Mucosa of descending colon (tissue), 3 donors: ENCODE measurements around the gene SKA1. TPM values are rescaled to one million over a fixed set of nuclear protein-coding genes. Genes with fewer than 3 reads are reported as not detected.
"Not testable (repeated sequence)": the region's sequence is repeated elsewhere in the genome, so short reads cannot be mapped to it uniquely, and the experiment has no call there.

Experiments used
- ATAC-seq: fragments of 200-7000 bp; cut with Tn5 transposase; one replicate; pipeline ENCODE4 v1.9.1; 2020; ENCODE audit warnings: mild to moderate bottlenecking, moderate library complexity
- DNase-seq, 3 donors: peaks; one replicate each; pipeline ENCODE4 v3.0.0-alpha.2; 2020
- H3K36me3 ChIP-seq: fragments of 200-600 bp; one replicate; pipeline ENCODE4 v1.8.0; 2021; ENCODE audit warnings: low read depth, mild to moderate bottlenecking
- H3K4me1 ChIP-seq: fragments of 200-600 bp; one replicate; pipeline ENCODE4 v1.8.0; 2021; ENCODE audit warnings: low read depth, mild to moderate bottlenecking
- H3K4me3 ChIP-seq: fragments of 200-600 bp; one replicate; pipeline ENCODE4 v1.8.0; 2021; ENCODE audit warnings: mild to moderate bottlenecking
- H3K9me3 ChIP-seq: fragments of 200-600 bp; one replicate; pipeline ENCODE4 v1.8.0; 2021; ENCODE audit warnings: mild to moderate bottlenecking
- intact Hi-C, 2 donors: fragments of 100-400 bp; cut with DNase I in 1 of 2; cut with micrococcal nuclease in 1 of 2; formaldehyde crosslinking; loops; one replicate each; pipeline versions ENCODE4 v1.11.0 to v1.11.1; 2022; cut with DNase I, micrococcal nuclease
- total RNA-seq, 3 donors: library from RNA; stranded (reverse); fragmentation: NEBNext Ultra II Directional in 2 of 3; extraction: Animal tissue kit (Norgen Biotek cat#: 25700) in 2 of 3; gene quantifications; one replicate each; pipeline versions ENCODE4 v1.2.1 to v1.2.4, GENCODE V29; 2021 to 2023
- TF ChIP-seq, protein P1 (sequence below): fragments of 200-600 bp; IDR thresholded peaks from one replicate; pipeline ENCODE4 v1.8.0; 2022; ENCODE audit warnings: antibody characterized with exemption, mild to moderate bottlenecking
- donor health status: DM: no; HTN: no; CAD: no; lungs with moderate emphysema.
- donor health status: DM: no; HTN: no; CAD: no.
- donor health status: DM: no; HTN: yes; CAD: no.

SKA1 gene
- total RNA-seq, 3 donors from 2014 or later = 1.0 to 7.2 (median 1.0) TPM

DNA sequence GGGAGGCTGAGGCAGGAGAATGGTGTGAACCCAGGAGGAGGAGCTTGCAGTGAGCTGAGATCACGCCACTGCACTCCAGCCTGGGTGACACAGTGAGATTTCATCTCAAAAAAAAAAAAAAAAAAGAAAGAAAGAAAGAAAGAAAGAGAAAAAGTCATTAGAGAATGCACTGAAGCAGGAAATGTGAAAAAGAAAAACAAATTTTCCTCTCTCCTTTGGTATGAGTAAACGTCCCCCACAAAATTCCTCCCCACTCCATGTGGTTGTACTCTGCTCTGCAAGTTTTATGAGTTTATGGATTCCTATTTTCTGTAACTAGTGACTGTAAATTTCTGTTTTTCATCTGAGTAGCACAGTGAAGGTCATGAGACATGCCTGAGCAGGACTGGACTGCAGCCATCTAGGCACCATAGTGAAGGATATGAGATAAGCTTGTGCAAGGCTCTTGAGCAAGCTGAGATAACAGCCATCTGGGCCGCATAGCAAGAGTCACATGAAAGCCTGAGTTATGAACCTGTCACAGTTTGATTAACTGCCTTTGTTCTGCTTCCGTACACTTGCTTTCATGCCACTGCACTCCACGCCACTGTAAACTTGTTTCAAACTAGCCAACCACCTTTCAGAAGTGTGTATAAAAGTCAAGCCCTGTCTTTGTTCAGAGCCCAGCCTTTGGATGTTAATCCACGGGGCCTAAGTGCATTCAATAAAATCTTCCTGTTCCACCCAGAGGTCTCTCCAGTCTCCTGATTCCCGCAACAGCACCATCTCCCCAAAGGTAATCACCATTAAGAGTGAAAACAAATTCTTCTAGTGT lies 50.2 kb downstream of the SKA1 start:
- DNase-seq (no peak), ATAC-seq (peak; percentile 83)
- Histone ChIP-seq H3K4me3 (no peak overlapping the region), H3K9me3 (peaks cover 8% of the 10 kb centered on the region), H3K36me3 (no peaks in the 10 kb centered on the region), H3K4me1 (no peaks in the 10 kb centered on the region)
- TF ChIP-seq, protein P1, sequence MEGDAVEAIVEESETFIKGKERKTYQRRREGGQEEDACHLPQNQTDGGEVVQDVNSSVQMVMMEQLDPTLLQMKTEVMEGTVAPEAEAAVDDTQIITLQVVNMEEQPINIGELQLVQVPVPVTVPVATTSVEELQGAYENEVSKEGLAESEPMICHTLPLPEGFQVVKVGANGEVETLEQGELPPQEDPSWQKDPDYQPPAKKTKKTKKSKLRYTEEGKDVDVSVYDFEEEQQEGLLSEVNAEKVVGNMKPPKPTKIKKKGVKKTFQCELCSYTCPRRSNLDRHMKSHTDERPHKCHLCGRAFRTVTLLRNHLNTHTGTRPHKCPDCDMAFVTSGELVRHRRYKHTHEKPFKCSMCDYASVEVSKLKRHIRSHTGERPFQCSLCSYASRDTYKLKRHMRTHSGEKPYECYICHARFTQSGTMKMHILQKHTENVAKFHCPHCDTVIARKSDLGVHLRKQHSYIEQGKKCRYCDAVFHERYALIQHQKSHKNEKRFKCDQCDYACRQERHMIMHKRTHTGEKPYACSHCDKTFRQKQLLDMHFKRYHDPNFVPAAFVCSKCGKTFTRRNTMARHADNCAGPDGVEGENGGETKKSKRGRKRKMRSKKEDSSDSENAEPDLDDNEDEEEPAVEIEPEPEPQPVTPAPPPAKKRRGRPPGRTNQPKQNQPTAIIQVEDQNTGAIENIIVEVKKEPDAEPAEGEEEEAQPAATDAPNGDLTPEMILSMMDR = no peak
- intact Hi-C loops = no loop called here

GRCh38 chr18:50427896-50428295 lies 53.0 kb downstream of the SKA1 start:
- TF ChIP-seq, protein P1 = no peak
- intact Hi-C loops = no loop called here
- DNase-seq = no peak
- ATAC-seq = no peak
- H3K4me3 ChIP-seq = no peak overlapping the region
- H3K4me1 ChIP-seq = no peaks in the 10 kb centered on the region
- peaks cover 8% of the 10 kb centered on the region for H3K9me3 ChIP-seq
- H3K36me3 ChIP-seq = no peaks in the 10 kb centered on the region

DNA sequence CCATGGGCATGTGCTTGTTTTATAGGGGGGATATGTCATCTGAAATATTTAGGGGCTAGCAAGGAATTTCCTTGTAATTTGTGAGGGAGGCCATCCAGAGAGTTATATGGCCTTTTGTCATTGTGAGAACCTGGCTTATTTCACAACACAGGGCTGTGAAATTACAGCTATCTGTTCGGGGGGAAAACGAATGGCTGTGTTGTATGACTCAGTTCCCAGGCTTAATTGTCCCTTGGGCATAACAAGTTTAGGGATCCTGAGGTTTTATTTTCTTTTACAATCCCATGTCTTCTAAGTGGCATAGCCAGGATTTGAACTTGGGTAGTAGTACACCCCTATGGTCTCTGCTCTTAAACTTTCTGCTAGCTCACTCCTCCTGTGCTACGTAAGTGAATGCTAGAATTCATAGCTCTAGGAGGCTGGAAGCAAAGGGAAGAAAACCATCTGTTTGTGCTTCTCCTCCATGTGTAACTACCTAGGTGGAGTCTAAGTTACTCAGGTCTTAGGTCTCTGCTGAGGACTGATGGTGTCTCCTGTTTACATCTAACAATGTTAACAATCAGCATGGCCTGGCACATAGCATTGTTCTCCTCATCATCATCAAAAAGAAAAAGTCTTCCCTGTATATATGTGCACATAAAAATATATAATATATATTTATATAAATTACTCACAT lies 53.8 kb downstream of the SKA1 start:
- ATAC-seq (no peak), DNase-seq (no peak)
- Histone ChIP-seq H3K4me3 (no peak overlapping the region), H3K36me3 (no peaks in the 10 kb centered on the region), H3K4me1 (no peaks in the 10 kb centered on the region), H3K9me3 (peaks cover 8% of the 10 kb centered on the region)
- TF ChIP-seq, protein P1 = no peak
- intact Hi-C loops = no loop called here

GRCh38 chr18:50429207-50429948 lies 54.5 kb downstream of the SKA1 start:
- DNase-seq = peak in 1 of 3 donors; percentile 57
- intact Hi-C loops = no loop called here
- TF ChIP-seq, protein P1 = no peak
- H3K4me3 ChIP-seq = no peak overlapping the region
- ATAC-seq = peak; percentile 51
- H3K4me1 ChIP-seq = no peaks in the 10 kb centered on the region
- no peaks in the 10 kb centered on the region for H3K36me3 ChIP-seq
- H3K9me3 ChIP-seq = peaks cover 8% of the 10 kb centered on the region

DNA sequence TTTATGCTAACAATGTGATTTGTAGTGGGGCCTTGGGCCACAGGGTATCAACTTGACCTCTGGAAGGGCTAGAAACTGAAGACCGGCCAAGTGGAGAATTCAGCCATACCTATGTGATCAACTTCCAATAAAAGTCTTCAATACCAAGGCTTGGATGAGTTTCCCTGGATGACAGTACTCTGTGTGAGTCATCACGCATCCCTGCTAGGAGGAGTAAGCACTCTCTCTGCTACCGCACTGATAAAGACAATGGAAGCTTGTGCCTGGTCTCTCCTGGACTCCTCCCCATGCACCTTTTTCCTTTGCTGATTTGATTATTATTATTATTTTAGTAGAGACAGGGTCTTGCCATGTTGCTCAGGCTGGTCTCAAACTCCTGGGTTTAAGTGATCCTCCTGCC lies 58.1 kb downstream of the SKA1 start:
- H3K36me3 ChIP-seq = no peaks in the 10 kb centered on the region
- intact Hi-C loops = no loop called here

DNA sequence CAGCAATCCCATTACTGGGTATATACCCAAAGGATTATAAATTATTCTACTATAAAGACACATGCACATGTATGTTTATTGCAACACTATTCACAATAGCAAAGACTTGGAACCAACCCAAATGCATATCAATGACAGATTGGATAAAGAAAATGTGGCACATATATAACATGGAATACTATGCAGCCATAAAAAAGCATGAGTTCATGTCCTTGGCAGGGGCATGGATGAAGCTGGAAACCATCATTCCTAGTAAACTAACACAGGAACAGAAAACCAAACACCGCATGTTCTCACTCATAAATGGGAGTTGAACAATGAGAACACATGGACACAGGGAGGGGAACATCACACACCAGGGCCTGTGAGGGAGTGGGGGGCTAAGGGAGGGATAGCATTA lies 61.9 kb downstream of the SKA1 start:
- intact Hi-C loops, H3K36me3 ChIP-seq, H3K4me1 ChIP-seq, H3K4me3 ChIP-seq, ATAC-seq, H3K9me3 ChIP-seq, DNase-seq: not testable (repeated sequence)

More for the DNA sequence above, 58.1 kb downstream of the SKA1 start:
- Histone ChIP-seq H3K4me1 (no peaks in the 10 kb centered on the region), H3K9me3 (no peaks in the 10 kb centered on the region), H3K4me3 (no peak overlapping the region)
- DNase-seq (no peak), ATAC-seq (no peak)
- TF ChIP-seq, protein P1 = no peak
